Upper lobe of right lung (tissue), 1 donor: ENCODE data around the gene ABCA1. TPM values are rescaled to one million over a fixed set of nuclear protein-coding genes. Genes with fewer than 3 reads are reported as not detected.

Experiments
- ATAC-seq: fragments of 200-7000 bp; cut with Tn5 transposase; one replicate; pipeline ENCODE4 v1.9.1; 2020; ENCODE audit warnings: mild to moderate bottlenecking, moderate library complexity
- DNase-seq: peaks from one replicate; pipeline ENCODE4 v3.0.0-alpha.2; 2020
- H3K27ac ChIP-seq: fragments of 200-600 bp; one replicate; pipeline ENCODE4 v1.8.0; 2022
- H3K27me3 ChIP-seq: fragments of 200-600 bp; one replicate; pipeline ENCODE4 v1.8.0; 2022; ENCODE audit warnings: mild to moderate bottlenecking
- H3K36me3 ChIP-seq: fragments of 200-600 bp; one replicate; pipeline ENCODE4 v1.8.0; 2022
- H3K4me1 ChIP-seq: fragments of 200-600 bp; one replicate; pipeline ENCODE4 v1.8.0; 2022
- H3K4me3 ChIP-seq: fragments of 200-600 bp; one replicate; pipeline ENCODE4 v1.8.0; 2022; ENCODE audit warnings: mild to moderate bottlenecking
- H3K9me3 ChIP-seq: fragments of 200-600 bp; one replicate; pipeline ENCODE4 v1.8.0; 2022
- CTCF ChIP-seq: fragments of 200-600 bp; IDR thresholded peaks from one replicate; pipeline ENCODE4 v1.8.0; 2022; ENCODE audit warnings: antibody characterized with exemption
- intact Hi-C: fragments of 100-400 bp; cut with DNase I; formaldehyde crosslinking; loops from one replicate; pipeline ENCODE4 v1.11.0; 2022
- total RNA-seq: library from RNA; stranded (reverse); fragmentation: NEBNext Ultra II Directional; extraction: Animal tissue kit (Norgen Biotek cat#: 25700); gene quantifications from one replicate; pipeline ENCODE4 v1.2.1, GENCODE V29; 2021
- donor health status: DM: no; HTN: yes; CAD: no; lungs with severe emphysema.

The ABCA1 gene
- total RNA-seq, 1 donor from 2014 or later: 49.0 TPM

DNA sequence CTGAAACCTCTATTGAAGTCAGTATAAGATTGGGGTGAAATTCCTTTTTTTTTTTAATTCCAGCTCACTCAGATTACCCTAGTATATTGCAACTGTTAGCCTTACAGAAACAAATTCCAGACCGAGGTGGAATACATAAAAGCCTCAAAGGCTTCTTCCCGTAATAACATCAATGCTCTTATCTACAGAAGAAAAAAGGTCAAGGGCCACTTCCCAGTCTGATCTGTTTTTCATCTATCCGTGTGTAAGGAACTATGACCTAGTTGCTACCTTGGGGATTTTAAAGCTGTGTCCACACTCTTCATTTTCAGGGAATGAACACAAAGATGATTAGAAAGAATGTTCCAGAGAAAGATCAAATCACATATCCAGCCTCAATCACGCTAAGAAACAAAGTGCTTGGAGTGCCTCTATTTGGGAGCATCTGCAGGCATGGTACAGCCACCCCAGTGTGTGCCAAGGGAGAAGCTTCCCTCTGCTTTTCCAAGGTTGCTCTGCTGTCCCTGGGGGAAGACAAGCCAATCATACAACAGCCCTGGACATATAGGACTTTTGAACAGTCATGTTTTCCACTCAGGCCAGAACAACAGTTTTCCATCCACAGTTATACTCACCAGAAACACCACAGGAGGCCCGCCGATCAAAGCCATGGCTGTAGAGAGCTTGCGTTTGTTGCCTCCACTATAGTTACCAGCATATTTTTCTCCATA lies 140.5 kb downstream of the ABCA1 start:
- ATAC-seq (no peak), DNase-seq (no peak)
- TF ChIP-seq CTCF: no peak
- H3K36me3 ChIP-seq: peaks cover 98% of the 10 kb centered on the region
- no peak overlapping the region for H3K27ac ChIP-seq
- no peaks in the 10 kb centered on the region for H3K9me3 ChIP-seq
- H3K4me1 ChIP-seq: no peaks in the 10 kb centered on the region
- H3K4me3 ChIP-seq: no peak overlapping the region
- intact Hi-C loops: no loop called here
- no peaks in the 10 kb centered on the region for H3K27me3 ChIP-seq

GRCh38 chr9:104786293-104786692 lies 141.7 kb downstream of the ABCA1 start:
- peaks cover 86% of the 10 kb centered on the region for H3K36me3 ChIP-seq
- ATAC-seq: no peak
- no peak for TF ChIP-seq CTCF
- H3K27me3 ChIP-seq: no peaks in the 10 kb centered on the region
- H3K4me3 ChIP-seq: no peak overlapping the region
- no peak overlapping the region for H3K27ac ChIP-seq
- intact Hi-C loops: no loop called here
- peaks cover under 1% of the 10 kb centered on the region for H3K4me1 ChIP-seq
- H3K9me3 ChIP-seq: no peaks in the 10 kb centered on the region
- no peak for DNase-seq

DNA sequence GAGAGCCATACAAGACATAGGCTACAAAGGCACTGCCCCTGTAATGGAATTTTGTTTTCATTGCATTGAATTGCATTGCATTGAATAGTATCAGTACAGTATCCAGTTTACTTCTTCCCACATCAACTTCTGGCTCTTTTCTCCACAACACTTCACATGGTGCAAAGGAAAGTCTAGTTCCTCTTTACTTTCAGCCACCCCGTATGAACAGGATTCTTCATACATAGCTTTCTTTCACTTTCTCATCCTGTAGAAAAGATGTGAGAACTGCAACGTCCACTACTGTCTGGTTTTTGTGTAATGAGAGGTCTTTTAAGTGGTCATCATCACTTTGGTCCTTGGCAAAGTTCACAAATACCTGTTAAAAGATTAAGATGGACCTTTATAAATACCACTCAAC lies 143.9 kb downstream of the ABCA1 start:
- Histone ChIP-seq H3K9me3 (no peaks in the 10 kb centered on the region), H3K27ac (no peak overlapping the region), H3K36me3 (peaks cover 66% of the 10 kb centered on the region), H3K4me3 (no peak overlapping the region), H3K27me3 (no peaks in the 10 kb centered on the region), H3K4me1 (peaks cover 5% of the 10 kb centered on the region)
- DNase-seq: no peak
- intact Hi-C loops: no loop called here
- no peak for TF ChIP-seq CTCF
- peak; percentile 52 for ATAC-seq

- DNase-seq (no peak), ATAC-seq (no peak)
- H3K27me3 ChIP-seq: no peaks in the 10 kb centered on the region
- intact Hi-C loops: no loop called here
- H3K9me3 ChIP-seq: no peaks in the 10 kb centered on the region
- no peak for TF ChIP-seq CTCF
- H3K4me3 ChIP-seq: no peak overlapping the region
- H3K36me3 ChIP-seq: peaks cover 60% of the 10 kb centered on the region
- no peak overlapping the region for H3K27ac ChIP-seq
- H3K4me1 ChIP-seq: peaks cover 5% of the 10 kb centered on the region
Measured at GRCh38 chr9:104783588-104783987, 144.4 kb downstream of the ABCA1 start.

DNA sequence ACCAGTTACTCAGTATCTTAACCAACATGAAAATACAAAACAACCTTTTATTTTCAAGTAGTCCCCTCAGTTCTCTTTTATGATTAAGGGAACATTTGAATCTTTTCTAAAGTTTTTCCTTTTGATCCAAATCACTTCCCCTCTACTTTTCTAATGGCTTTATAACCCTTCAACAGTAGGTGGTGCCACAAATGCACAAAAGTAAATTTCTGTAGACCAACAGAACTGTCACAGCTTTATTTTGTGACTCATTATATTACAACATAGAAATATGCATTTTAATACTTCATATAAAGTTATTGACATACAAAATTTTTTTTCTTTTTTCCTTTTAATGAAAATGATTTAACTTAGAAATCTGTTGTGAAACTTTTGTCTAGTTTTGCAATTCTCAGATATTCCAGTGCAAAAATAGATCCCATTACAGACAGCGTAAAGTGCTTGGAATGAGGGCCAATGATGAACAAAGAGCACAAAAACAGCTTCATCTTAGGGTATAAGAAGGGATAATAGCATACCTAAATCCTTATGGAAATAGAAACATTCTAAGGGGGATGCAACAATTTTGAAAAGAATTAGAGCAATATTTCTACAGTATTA lies 147.1 kb downstream of the ABCA1 start:
- Histone ChIP-seq H3K36me3 (peaks cover 34% of the 10 kb centered on the region), H3K4me3 (no peak overlapping the region), H3K27ac (no peak overlapping the region), H3K27me3 (no peaks in the 10 kb centered on the region), H3K9me3 (no peaks in the 10 kb centered on the region), H3K4me1 (peaks cover 9% of the 10 kb centered on the region)
- peak; percentile 38 for TF ChIP-seq CTCF
- no peak for DNase-seq
- intact Hi-C loops: no loop called here
- peak; percentile 63 for ATAC-seq
